Tibial nerve (tissue), 4 donors: Measurements from ENCODE around the gene SLX4IP. TPM values are rescaled to one million over a fixed set of nuclear protein-coding genes. Genes with fewer than 3 reads are reported as not detected.

Experiments
- DNase-seq, 2 donors: peaks; one replicate each; pipeline ENCODE4 v3.0.0-alpha.2; 2019; ENCODE audit warnings: low spot score in 2 of 2
- H3K27ac ChIP-seq, 4 donors: fragments of 200-600 bp; sonication (generic) in 3 of 4; one replicate each; pipeline ENCODE4 v1.5.1; 2017 to 2019; ENCODE audit warnings: mild to moderate bottlenecking in 1 of 4
- H3K27me3 ChIP-seq, 2 donors: fragments of 200-600 bp; sonication (generic) in 1 of 2; one replicate each; pipeline versions ENCODE4 v1.5.1 to v1.6.0; 2017 to 2019
- H3K36me3 ChIP-seq, 3 donors: fragments of 200-600 bp; sonication (generic); one replicate each; pipeline ENCODE4 v1.5.1; 2018 to 2019
- H3K4me1 ChIP-seq, 4 donors: fragments of 200-600 bp; sonication (generic) in 3 of 4; one replicate each; pipeline ENCODE4 v1.5.1; 2017 to 2019
- H3K4me3 ChIP-seq, 4 donors: fragments of 200-600 bp; sonication (generic) in 3 of 4; one replicate each; pipeline ENCODE4 v1.5.1; 2017 to 2019; ENCODE audit warnings: mild to moderate bottlenecking in 1 of 4, moderate library complexity in 1 of 4
- H3K9me3 ChIP-seq, 4 donors: fragments of 200-600 bp; sonication (generic) in 3 of 4; one replicate each; pipeline ENCODE4 v1.5.1; 2017 to 2019
- EP300 ChIP-seq, 2 donors: sonication (generic); formaldehyde crosslinking; IDR thresholded peaks; one replicate each; pipeline ENCODE4 v1.6.1; 2017; ENCODE audit warnings: antibody characterized with exemption in 2 of 2, mild to moderate bottlenecking in 1 of 2
- POLR2A ChIP-seq, 2 donors: fragments of 450-650 bp; IDR thresholded peaks; one replicate each; pipeline ENCODE4 v1.6.1; 2017; ENCODE audit warnings: antibody characterized with exemption in 2 of 2, mild to moderate bottlenecking in 2 of 2, moderate library complexity in 2 of 2
- whole genome bisulfite sequencing, 2 donors: methylation state at CpG; one replicate each; pipeline ENCODE4 v1.1.5; 2018; 5-methylcytosine and 5-hydroxymethylcytosine counted together
- total RNA-seq, 4 donors: library from RNA; depleted of rRNA; stranded (reverse); fragments of >200 nt; gene quantifications; one replicate each; pipeline ENCODE4 v1.1.0, GENCODE V29; 2016
- TF ChIP-seq, protein P1 (sequence below), 5 experiments: fragments of 200-600 bp in 3 of 5; fragments of 450-650 bp in 2 of 5; sonication (generic) in 3 of 5; IDR thresholded peaks; one replicate each; pipeline ENCODE4 v1.5.1; 2016 to 2019; ENCODE audit warnings: antibody characterized with exemption in 5 of 5, mild to moderate bottlenecking in 3 of 5, moderate library complexity in 2 of 5

Gene SLX4IP
- total RNA-seq, 4 donors from 2014 or later: 3.3 to 5.7 (median 3.5) TPM

DNA sequence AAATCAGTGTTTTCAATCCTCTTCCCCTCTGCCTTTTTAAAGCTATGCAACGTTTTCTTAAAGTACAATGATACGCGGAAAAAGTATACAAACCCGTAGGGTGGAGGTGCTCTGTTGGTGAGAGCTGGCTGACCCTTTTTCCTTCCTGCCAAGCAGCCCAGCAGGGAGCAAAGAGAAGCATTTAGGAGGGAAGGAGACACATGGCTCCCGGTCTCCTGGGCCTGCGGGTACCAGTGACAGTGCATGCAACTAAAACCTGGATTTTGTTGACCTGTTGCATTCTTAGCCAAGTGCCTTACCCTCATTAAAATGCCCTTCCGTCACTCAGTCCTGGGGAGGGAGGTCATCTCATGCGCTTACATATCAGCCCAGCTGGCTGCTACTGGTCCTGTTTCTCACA, 87.2 kb downstream of the SLX4IP start:
- no peaks in the 10 kb centered on the region for H3K36me3 ChIP-seq
- H3K4me3 ChIP-seq: no peak overlapping the region
- WGBS, 2 donors: 77 to 80% methylated on average over 8 of the region's 8 CpGs
- no peak overlapping the region for H3K27ac ChIP-seq
- H3K27me3 ChIP-seq: no peaks in the 10 kb centered on the region
- H3K4me1 ChIP-seq: peaks cover 0 to 20% (median 0%) of the 10 kb centered on the region in 4 donors
- no peaks in the 10 kb centered on the region for H3K9me3 ChIP-seq
- DNase-seq: no peak
- TF ChIP-seq POLR2A (IDR thresholded peaks at IDR 0.05) (no peak), EP300 (IDR thresholded peaks at IDR 0.05) (no peak)
- TF ChIP-seq, protein P1, sequence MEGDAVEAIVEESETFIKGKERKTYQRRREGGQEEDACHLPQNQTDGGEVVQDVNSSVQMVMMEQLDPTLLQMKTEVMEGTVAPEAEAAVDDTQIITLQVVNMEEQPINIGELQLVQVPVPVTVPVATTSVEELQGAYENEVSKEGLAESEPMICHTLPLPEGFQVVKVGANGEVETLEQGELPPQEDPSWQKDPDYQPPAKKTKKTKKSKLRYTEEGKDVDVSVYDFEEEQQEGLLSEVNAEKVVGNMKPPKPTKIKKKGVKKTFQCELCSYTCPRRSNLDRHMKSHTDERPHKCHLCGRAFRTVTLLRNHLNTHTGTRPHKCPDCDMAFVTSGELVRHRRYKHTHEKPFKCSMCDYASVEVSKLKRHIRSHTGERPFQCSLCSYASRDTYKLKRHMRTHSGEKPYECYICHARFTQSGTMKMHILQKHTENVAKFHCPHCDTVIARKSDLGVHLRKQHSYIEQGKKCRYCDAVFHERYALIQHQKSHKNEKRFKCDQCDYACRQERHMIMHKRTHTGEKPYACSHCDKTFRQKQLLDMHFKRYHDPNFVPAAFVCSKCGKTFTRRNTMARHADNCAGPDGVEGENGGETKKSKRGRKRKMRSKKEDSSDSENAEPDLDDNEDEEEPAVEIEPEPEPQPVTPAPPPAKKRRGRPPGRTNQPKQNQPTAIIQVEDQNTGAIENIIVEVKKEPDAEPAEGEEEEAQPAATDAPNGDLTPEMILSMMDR (IDR thresholded peaks at IDR 0.05): no peak

DNA sequence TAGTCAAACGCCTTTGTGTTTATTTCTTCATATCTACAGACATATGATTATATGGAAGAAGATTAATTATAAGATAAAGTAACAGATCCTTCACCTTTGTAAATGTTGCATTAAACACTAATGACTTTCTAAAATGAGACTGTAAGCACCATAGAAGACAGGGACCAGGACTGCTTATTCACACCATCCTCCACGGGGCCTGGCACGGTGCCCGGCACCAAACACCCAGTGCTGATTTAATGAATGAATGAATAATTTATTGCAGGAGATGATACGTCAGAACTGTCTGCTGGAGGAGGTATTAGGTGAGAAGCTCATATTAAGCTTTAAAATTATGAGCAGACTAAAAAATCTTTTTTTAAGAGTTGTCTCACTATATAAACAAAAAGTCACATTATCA, 88.3 kb downstream of the SLX4IP start:
- peak overlapping the region in 2 of 4 donors; percentile 32 to 68 for H3K27ac ChIP-seq
- 70 to 74% methylated on average over 5 of the region's 5 CpGs for WGBS, 2 donors

DNA sequence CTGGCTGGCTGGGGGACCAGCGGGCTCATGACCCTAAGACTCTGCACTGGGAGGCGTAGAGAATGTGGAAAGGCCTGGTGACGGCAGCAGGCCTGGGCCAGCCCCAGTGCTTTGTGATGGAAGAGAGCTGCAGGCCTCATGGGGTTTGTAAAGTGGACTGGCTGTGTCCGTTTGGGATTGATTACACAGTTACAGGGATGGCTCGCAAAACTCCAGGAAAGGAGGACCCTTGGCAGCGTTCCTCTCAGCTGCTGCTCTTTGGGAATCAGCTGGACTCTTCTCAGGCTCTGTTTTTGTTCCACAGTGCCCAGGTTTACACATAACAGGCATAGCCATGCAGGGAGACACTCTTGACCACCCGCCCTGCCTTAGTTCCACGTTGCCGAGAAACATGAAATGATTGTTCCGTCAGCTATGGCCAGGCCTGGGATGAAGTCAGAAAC, 89.0 kb downstream of the SLX4IP start:
- peaks cover 0 to 19% (median 0%) of the 10 kb centered on the region in 4 donors for H3K4me1 ChIP-seq
- WGBS, 2 donors: 49 to 50% methylated on average over 10 of the region's 10 CpGs
- peak overlapping the region in 3 of 4 donors; percentile 48 to 68 (median 52) for H3K27ac ChIP-seq
- no peak overlapping the region for H3K4me3 ChIP-seq
- DNase-seq: peak; percentile 52 to 66
- H3K27me3 ChIP-seq: no peaks in the 10 kb centered on the region
- H3K9me3 ChIP-seq: no peaks in the 10 kb centered on the region
- H3K36me3 ChIP-seq: no peaks in the 10 kb centered on the region
- TF ChIP-seq, protein P1 (IDR thresholded peaks at IDR 0.05): no peak
- TF ChIP-seq EP300 (IDR thresholded peaks at IDR 0.05): peak in 1 of 2 donors; percentile 76

More for the DNA sequence above, 88.3 kb downstream of the SLX4IP start:
- Histone ChIP-seq H3K4me3 (no peak overlapping the region), H3K27me3 (no peaks in the 10 kb centered on the region), H3K36me3 (no peaks in the 10 kb centered on the region), H3K4me1 (peaks cover 0 to 19% (median 0%) of the 10 kb centered on the region in 4 donors), H3K9me3 (no peaks in the 10 kb centered on the region)
- no peak for DNase-seq
- no peak for TF ChIP-seq EP300 (IDR thresholded peaks at IDR 0.05)
- TF ChIP-seq, protein P1 (IDR thresholded peaks at IDR 0.05): no peak
- no peak for TF ChIP-seq POLR2A (IDR thresholded peaks at IDR 0.05)

DNA sequence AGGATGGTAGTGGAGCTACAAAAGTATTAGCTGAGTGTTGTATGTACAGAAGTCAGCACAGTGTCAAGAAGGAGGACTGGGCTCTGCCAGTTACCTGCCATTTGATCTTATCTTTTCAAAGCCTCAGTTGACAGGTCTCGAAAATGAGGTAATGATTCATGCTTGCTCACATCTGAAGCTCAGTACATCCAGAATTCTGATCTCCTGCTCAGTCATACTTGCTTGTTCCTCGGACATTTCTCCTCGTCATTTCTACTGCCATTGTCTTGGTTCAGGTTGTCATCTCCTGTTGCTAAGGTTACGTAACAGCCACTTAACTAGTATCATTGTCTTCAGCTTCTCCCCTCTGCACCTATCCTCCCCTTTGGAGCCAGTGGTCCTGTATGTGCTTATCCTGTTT, 89.5 kb downstream of the SLX4IP start:
- H3K4me3 ChIP-seq: no peak overlapping the region
- no peaks in the 10 kb centered on the region for H3K9me3 ChIP-seq
- TF ChIP-seq, protein P1 (IDR thresholded peaks at IDR 0.05): no peak
- TF ChIP-seq EP300 (IDR thresholded peaks at IDR 0.05): no peak
- no peaks in the 10 kb centered on the region for H3K27me3 ChIP-seq
- peaks cover 0 to 19% (median 0%) of the 10 kb centered on the region in 4 donors for H3K4me1 ChIP-seq
- H3K27ac ChIP-seq: peak overlapping the region in 3 of 4 donors; percentile 48 to 68 (median 52)
- H3K36me3 ChIP-seq: no peaks in the 10 kb centered on the region
- WGBS, 2 donors: 92 to 97% methylated on average over 4 of the region's 4 CpGs
- no peak for DNase-seq

DNA sequence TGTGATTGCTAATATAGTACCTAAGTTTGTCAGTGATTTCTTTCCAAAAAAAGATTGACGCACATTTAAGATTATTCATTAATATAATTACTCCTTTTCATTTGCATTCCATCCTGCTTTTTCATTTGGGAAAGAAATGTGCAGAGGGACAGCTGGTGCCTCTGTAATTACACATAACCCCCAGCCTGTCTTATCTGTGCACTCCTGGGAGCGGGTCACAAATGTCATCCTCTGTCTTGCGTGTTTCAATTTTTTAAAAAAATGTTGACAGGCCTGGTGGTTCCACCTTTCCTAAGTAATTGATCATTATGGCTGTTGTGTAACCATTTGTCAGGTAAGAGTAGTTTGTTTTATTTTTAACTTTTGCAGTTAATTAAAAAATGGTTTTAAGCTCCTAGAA, 92.7 kb downstream of the SLX4IP start:
- H3K27ac ChIP-seq: no peak overlapping the region

More for the DNA sequence above, 92.7 kb downstream of the SLX4IP start:
- Histone ChIP-seq H3K4me1 (peaks cover 0 to 12% (median 0%) of the 10 kb centered on the region in 4 donors), H3K9me3 (no peaks in the 10 kb centered on the region), H3K36me3 (no peaks in the 10 kb centered on the region), H3K4me3 (no peak overlapping the region), H3K27me3 (no peaks in the 10 kb centered on the region)
- TF ChIP-seq EP300 (IDR thresholded peaks at IDR 0.05) (no peak), POLR2A (IDR thresholded peaks at IDR 0.05) (no peak)
- TF ChIP-seq, protein P1 (IDR thresholded peaks at IDR 0.05): no peak
- WGBS, 2 donors: 93 to 98% methylated on average over 3 of the region's 3 CpGs
- DNase-seq: no peak
